HepG2 (cell line): ENCODE results near the gene ANO6. TPM values are rescaled to one million over a fixed set of nuclear protein-coding genes. Genes with fewer than 3 reads are reported as not detected.

ENCODE experiments used
- ATAC-seq: fragments of 200-7000 bp; cut with Tn5 transposase; 3 replicates; pipeline ENCODE4 v1.9.1; 2020; ENCODE audit warnings: mild to moderate bottlenecking, moderate library complexity
- BruUV-seq: library from RNA; stranded (reverse); fragments of 400-500 nt; replicated peaks from 2 replicates; lab custom pipeline; 2021; lab: Mats Ljungman, UMichigan
- CTCF ChIA-PET: fragments of 300-600 bp; formaldehyde crosslinking; extraction: SDS; loops from one replicate; lab custom pipeline; 2021; ENCODE audit warnings: low total read pairs, inconsistent platforms, low intra/inter-chr PET ratio; lab: Yijun Ruan, JAX
- POLR2A ChIA-PET: fragments of 350-600 bp; sonication (Branson Sonifier 250); formaldehyde crosslinking; loops from one replicate; lab custom pipeline; 2020; ENCODE audit warnings: antibody characterized with exemption, inconsistent platforms; lab: Yijun Ruan, JAX
- DNase-seq: peaks from one replicate; pipeline ENCODE4 v3.0.0-alpha.2; 2015; ENCODE audit warnings: low spot score
- FAIRE-seq: peaks from 3 replicates; lab custom pipeline; 2011; peaks lifted over from hg19 to GRCh38; lab: Jason Lieb, UNC
- H2AFZ ChIP-seq: one replicate; pipeline ENCODE4 v1.6.1; 2011; ENCODE audit warnings: low read length, inconsistent platforms
- H3K27ac ChIP-seq: fragments of 300-600 bp; 3 replicates; pipeline ENCODE4 v1.8.0; 2011; ENCODE audit warnings: mixed run types, mild to moderate bottlenecking, mixed read lengths, low read length, inconsistent platforms; ENCODE audit not compliant: insufficient read depth; ENCODE audit errors: extremely low read length
- H3K27me3 ChIP-seq, 2 experiments: fragments of 200-600 bp in 1 of 2; 2 replicates in 1 of 2; 3 replicates in 1 of 2; pipeline versions ENCODE4 v1.6.0 to v1.8.0; 2011; ENCODE audit warnings: low read length in 2 of 2, mild to moderate bottlenecking in 2 of 2, moderate library complexity in 2 of 2, inconsistent platforms in 1 of 2; ENCODE audit not compliant: insufficient read depth in 2 of 2, control insufficient read depth in 1 of 2
- H3K36me3 ChIP-seq, 2 experiments: fragments of 200-600 bp in 1 of 2; replicated peaks in 1 of 2; 2 replicates in 1 of 2; 3 replicates in 1 of 2; pipeline versions ENCODE4 v1.5.1 to v1.8.0; 2011; ENCODE audit warnings: low read length in 2 of 2, inconsistent platforms in 1 of 2; ENCODE audit not compliant: insufficient read depth in 2 of 2, control insufficient read depth in 1 of 2
- H3K4me1 ChIP-seq: 2 replicates; pipeline ENCODE4 v1.5.1; 2012; ENCODE audit warnings: low read length, inconsistent platforms; ENCODE audit not compliant: insufficient read depth
- H3K4me2 ChIP-seq: 2 replicates; pipeline ENCODE4 v1.6.0; 2011; ENCODE audit warnings: low read depth, low read length, inconsistent platforms
- H3K4me3 ChIP-seq, 3 experiments: fragments of 200-600 bp in 1 of 3; sonication (generic), shearing (Covaris generic) in 1 of 3; replicated peaks in 1 of 3; 2 replicates each; pipeline ENCODE4 v1.5.1; 2011 to 2016; ENCODE audit warnings: low read length in 3 of 3, inconsistent platforms in 2 of 3, low read depth in 2 of 3, mild to moderate bottlenecking in 2 of 3, control low read depth in 1 of 3, mixed read lengths in 1 of 3; ENCODE audit not compliant: insufficient read depth in 1 of 3
- H3K79me2 ChIP-seq: one replicate; pipeline ENCODE4 v1.6.1; 2011; ENCODE audit warnings: low read length, inconsistent platforms; ENCODE audit not compliant: insufficient read depth
- H3K9ac ChIP-seq: 2 replicates; pipeline ENCODE4 v1.6.0; 2011; ENCODE audit warnings: mild to moderate bottlenecking, low read depth, low read length, inconsistent platforms; ENCODE audit not compliant: insufficient read depth
- H3K9me3 ChIP-seq: 2 replicates; pipeline ENCODE4 v1.5.1; 2012; ENCODE audit warnings: mild to moderate bottlenecking, low read length
- H4K20me1 ChIP-seq: 2 replicates; pipeline ENCODE4 v1.6.0; 2011; ENCODE audit warnings: inconsistent platforms, mild to moderate bottlenecking, low read length, moderate library complexity; ENCODE audit not compliant: insufficient read depth
- HMGA1 ChIP-seq: sonication (generic); formaldehyde crosslinking; conservative IDR thresholded peaks from 2 replicates; pipeline ENCODE4 v1.4.0; 2020; ENCODE audit warnings: missing genetic modification reagents
- MAFF ChIP-seq: IDR thresholded peaks from 2 replicates; pipeline ENCODE4 v1.6.1; 2011; ENCODE audit warnings: low read depth, low read length, improper control_type of control experiment
- TRIM22 ChIP-seq: fragments of 450-650 bp; IDR thresholded peaks from 2 replicates; pipeline ENCODE4 v1.6.1; 2017
- YY1 ChIP-seq: IDR thresholded peaks from 2 replicates; pipeline ENCODE4 v1.6.1; 2011; ENCODE audit warnings: low read length, low read depth, moderate library complexity, mild to moderate bottlenecking; ENCODE audit not compliant: insufficient read depth, insufficient replicate concordance
- ZNF263 ChIP-seq: sonication (generic); formaldehyde crosslinking; IDR thresholded peaks from 2 replicates; pipeline ENCODE4 v1.4.0; 2020; ENCODE audit warnings: missing genetic modification reagents
- ZNF362 ChIP-seq: sonication (generic); formaldehyde crosslinking; IDR thresholded peaks from 2 replicates; pipeline ENCODE4 v1.4.0; 2020; ENCODE audit warnings: missing genetic modification reagents, mild to moderate bottlenecking, borderline replicate concordance
- ZNF550 ChIP-seq: sonication (generic); formaldehyde crosslinking; IDR thresholded peaks from 2 replicates; pipeline ENCODE4 v1.4.0; 2020; ENCODE audit warnings: mild to moderate bottlenecking, missing genetic modification reagents, borderline replicate concordance
- ZXDC ChIP-seq: sonication (generic); formaldehyde crosslinking; IDR thresholded peaks from 2 replicates; pipeline ENCODE4 v1.5.0; 2020; ENCODE audit warnings: mild to moderate bottlenecking, missing genetic modification reagents
- WGBS: methylation state at CpG from one replicate; pipeline ENCODE4 v1.1.6; 2017; ENCODE audit warnings: low lambda C conversion rate; 5-methylcytosine and 5-hydroxymethylcytosine counted together
- in situ Hi-C: cut with HindIII; loops from 2 replicates; pipeline ENCODE4 v1.10.0; 2017; ENCODE audit warnings: low pct_unique_long_range_greater_than_20kb; ENCODE audit not compliant: extremely low pct_ligation_motif_present
- intact Hi-C: fragments of 100-400 bp; cut with micrococcal nuclease; formaldehyde crosslinking; loops from one replicate; pipeline ENCODE4 v1.10.0; 2022; ENCODE audit not compliant: unreplicated experiment
- polyA plus RNA-seq, 8 experiments: library from polyadenylated mRNA; depleted of rRNA in 3 of 8; stranded (reverse) in 7 of 8; unstranded in 1 of 8; fragments of >200 nt; fragmentation: Illumina TruSeq in 4 of 8; extraction: Trizol in 4 of 8; gene quantifications; 2 replicates each; pipeline versions ENCODE4 v1.2.1 to v1.2.3, GENCODE V29; 2011 to 2016; ENCODE audit warnings: low read depth in 4 of 8, missing spikeins in 1 of 8, mixed read lengths in 1 of 8; ENCODE audit not compliant: insufficient read depth in 1 of 8
- total RNA-seq, 5 experiments: library from RNA; depleted of rRNA; stranded (reverse); fragments of >200 nt; fragmentation: Illumina TruSeq; extraction: Trizol; gene quantifications; 2 replicates each; pipeline ENCODE4 v1.2.3, GENCODE V29; 2016; ENCODE audit warnings: low read depth in 1 of 5
- TF ChIP-seq, protein P1 (sequence below): sonication (generic); formaldehyde crosslinking; IDR thresholded peaks from 2 replicates; pipeline ENCODE4 v1.4.0; 2020; ENCODE audit warnings: missing genetic modification reagents, low read depth, mild to moderate bottlenecking, borderline replicate concordance
- TF ChIP-seq, protein P2 (sequence below): IDR thresholded peaks from 2 replicates; pipeline ENCODE4 v1.6.1; 2016; ENCODE audit warnings: missing biosample characterization, missing genetic modification reagents, low read depth

ANO6 gene
- total and polyA plus RNA-seq, 2 of the 13 experiments (the other 11 are each of a cell fraction or from before 2014, with no cell fraction given), result 37.8 to 57.1 TPM

DNA sequence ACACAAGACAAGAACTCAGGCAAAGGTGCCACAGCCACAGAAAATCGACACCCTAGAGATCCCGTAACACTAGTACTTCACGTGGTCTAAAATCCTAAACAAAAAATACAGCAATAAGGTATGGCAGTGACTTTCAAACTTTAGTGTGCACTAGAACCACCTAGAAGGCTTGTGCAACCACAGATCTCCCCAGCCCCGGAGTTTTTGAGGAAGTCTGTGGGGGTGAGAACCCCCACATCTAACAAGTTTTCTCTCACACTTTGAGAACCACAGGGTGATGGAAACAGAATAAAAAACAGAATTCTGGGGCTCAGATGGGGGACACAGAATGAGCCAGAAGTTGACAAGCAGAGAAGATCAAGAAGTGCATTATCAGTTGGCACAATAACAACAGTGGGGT, 254.0 kb downstream of the ANO6 start:
- FAIRE-seq (no peak), ATAC-seq (no peak), DNase-seq (no peak)
- Histone ChIP-seq H3K9ac (no peak overlapping the region), H3K79me2 (no peaks in the 10 kb centered on the region), H3K4me1 (no peaks in the 10 kb centered on the region), H3K27ac (no peak overlapping the region), H3K9me3 (no peaks in the 10 kb centered on the region), H3K4me2 (no peak overlapping the region), H2AFZ (no peak overlapping the region), H3K36me3 (no peaks in the 10 kb centered on the region), H3K27me3 (no peaks in the 10 kb centered on the region; a peak in 1 of 5 replicates), H3K4me3 (no peak overlapping the region), H4K20me1 (no peaks in the 10 kb centered on the region)
- BruUV-seq, result no TSS peak
- ChIA-PET POLR2A (no interaction called here), CTCF (no interaction called here)
- TF ChIP-seq, protein P1, sequence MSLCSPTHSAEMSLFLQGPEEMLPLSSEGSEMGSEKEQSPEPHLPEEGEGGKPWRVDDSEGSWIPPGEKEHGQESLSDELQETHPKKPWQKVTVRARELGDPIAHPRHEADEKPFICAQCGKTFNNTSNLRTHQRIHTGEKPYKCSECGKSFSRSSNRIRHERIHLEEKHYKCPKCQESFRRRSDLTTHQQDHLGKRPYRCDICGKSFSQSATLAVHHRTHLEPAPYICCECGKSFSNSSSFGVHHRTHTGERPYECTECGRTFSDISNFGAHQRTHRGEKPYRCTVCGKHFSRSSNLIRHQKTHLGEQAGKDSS, result no peak
- TF ChIP-seq MAFF, result no peak
- TF ChIP-seq TRIM22, result no peak
- TF ChIP-seq YY1, result no peak
- no peak for TF ChIP-seq ZNF263
- TF ChIP-seq ZNF550, result no peak
- no peak for TF ChIP-seq HMGA1 (CRISPR knock-in tag)
- TF ChIP-seq, protein P2, sequence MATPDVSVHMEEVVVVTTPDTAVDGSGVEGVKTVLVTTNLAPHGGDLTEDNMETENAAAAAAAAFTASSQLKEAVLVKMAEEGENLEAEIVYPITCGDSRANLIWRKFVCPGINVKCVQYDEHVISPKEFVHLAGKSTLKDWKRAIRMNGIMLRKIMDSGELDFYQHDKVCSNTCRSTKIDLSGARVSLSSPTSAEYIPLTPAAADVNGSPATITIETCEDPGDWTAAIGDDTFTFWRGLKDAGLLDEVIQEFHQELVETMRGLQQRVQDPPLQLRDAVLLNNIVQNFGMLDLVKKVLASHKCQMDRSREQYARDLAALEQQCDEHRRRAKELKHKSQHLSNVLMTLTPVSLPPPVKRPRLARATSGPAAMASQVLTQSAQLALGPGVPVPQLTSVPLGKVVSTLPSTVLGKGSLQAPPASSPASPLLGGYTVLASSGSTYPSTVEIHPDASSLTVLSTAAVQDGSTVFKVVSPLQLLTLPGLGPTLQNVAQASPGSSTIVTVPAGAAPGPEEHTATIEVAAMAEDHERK (CRISPR knock-in tag), result no peak
- TF ChIP-seq ZNF362 (CRISPR knock-in tag), result no peak
- no peak for TF ChIP-seq ZXDC (CRISPR knock-in tag)
- in situ Hi-C loops (no loop called here), intact Hi-C loops (no loop called here)
- WGBS, result 36% methylated on average over 4 of the region's 4 CpGs
